ENCODE data around the gene ZNF808.

DNA sequence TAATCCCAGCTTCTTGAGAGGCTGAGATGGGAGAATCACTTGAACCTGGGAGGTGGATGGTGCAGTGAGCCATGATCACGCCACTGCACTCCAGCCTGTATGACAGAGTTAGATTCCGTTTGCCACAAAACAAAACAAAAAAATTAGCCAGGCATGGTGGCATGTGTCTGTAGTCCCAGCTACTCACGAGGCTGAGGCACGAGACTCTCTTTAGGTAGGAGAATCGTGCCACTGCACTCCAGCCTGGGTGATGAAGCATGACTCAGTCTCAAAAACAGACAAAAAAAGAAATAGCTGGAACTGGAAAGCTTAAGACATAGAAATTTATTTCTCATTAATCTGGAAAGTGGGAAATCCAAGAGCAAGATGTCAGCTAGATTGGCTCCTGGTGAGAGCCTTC is 20.2 kb upstream of the ZNF808 start:
- TF ChIP-seq POLR2A (IDR thresholded peaks at IDR 0.05) (no peak), CTCF (IDR thresholded peaks at IDR 0.05) (no peak)

Measured in tibial nerve (tissue), 3 donors.